ENCODE results near the gene ANKS6.

DNA sequence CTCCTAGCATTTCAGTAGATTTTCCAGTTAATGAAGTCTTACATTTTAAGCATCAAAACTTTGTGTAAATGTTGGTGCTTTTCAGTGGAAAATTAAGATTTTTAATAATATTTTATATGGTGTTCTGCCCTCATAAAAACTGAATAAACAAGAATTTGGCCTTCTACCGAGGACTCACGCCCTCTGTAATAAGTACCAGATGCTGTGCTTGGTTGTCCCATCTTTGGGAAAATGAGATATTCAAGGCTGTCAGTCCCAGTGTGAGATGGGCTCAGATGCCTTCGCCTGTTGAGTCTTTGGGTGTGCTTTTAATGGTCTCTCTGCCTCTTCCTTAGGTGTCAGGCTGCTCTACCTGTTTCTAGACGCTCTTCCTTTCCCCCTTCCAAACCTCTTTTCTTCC lies 39.9 kb upstream of the ANKS6 start:
- TF ChIP-seq, protein P1, sequence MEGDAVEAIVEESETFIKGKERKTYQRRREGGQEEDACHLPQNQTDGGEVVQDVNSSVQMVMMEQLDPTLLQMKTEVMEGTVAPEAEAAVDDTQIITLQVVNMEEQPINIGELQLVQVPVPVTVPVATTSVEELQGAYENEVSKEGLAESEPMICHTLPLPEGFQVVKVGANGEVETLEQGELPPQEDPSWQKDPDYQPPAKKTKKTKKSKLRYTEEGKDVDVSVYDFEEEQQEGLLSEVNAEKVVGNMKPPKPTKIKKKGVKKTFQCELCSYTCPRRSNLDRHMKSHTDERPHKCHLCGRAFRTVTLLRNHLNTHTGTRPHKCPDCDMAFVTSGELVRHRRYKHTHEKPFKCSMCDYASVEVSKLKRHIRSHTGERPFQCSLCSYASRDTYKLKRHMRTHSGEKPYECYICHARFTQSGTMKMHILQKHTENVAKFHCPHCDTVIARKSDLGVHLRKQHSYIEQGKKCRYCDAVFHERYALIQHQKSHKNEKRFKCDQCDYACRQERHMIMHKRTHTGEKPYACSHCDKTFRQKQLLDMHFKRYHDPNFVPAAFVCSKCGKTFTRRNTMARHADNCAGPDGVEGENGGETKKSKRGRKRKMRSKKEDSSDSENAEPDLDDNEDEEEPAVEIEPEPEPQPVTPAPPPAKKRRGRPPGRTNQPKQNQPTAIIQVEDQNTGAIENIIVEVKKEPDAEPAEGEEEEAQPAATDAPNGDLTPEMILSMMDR (IDR thresholded peaks at IDR 0.05 in 8 of 11, conservative IDR thresholded peaks at IDR 0.05 in 3 of 11) = no peak
- TF ChIP-seq POLR2A (IDR thresholded peaks at IDR 0.05) = no peak

All from spleen (tissue), 7 donors.